Epithelial cell of esophagus (primary cell): ENCODE results near the gene PNMA8C.

Experiments
- DNase-seq: peaks from one replicate; pipeline ENCODE4 v3.0.0; 2010; ENCODE audit warnings: low read depth
- H3K4me3 ChIP-seq: 2 replicates; pipeline ENCODE4 v1.5.1; 2011; ENCODE audit warnings: mild to moderate bottlenecking, low read length, control low read depth
- CTCF ChIP-seq: IDR thresholded peaks from 2 replicates; pipeline ENCODE4 v1.5.1; 2011; ENCODE audit warnings: low read depth, mild to moderate bottlenecking, low read length, control low read depth, inconsistent platforms; ENCODE audit not compliant: insufficient read depth; ENCODE audit errors: missing control alignments

The PNMA8C gene

DNA sequence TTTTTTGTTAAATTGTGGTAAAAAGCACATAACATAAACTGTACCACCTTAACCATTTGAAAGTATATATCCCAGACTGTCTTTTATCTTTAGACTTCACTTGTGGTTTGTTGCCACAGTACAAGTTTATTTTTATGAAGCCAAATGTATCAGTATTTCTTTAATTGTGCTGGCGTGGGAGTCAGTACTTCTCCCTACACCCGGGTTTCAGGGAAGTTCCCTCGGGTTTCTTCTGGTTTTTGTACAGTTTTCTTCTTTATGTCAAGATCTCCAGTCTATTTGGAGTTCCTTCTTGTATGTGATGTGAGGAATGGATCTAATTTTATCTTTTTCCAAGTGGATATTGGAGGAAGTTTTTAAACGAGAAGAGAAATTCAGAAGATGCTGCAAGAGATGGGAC, 35.9 kb downstream of the PNMA8C start:
- DNase-seq: no peak
- TF ChIP-seq CTCF: no peak
- H3K4me3 ChIP-seq: no peak overlapping the region

- TF ChIP-seq CTCF: no peak
- no peak overlapping the region for H3K4me3 ChIP-seq
- DNase-seq: no peak
Measured at GRCh38 chr19:46392252-46392801, 36.4 kb downstream of the PNMA8C start.

DNA sequence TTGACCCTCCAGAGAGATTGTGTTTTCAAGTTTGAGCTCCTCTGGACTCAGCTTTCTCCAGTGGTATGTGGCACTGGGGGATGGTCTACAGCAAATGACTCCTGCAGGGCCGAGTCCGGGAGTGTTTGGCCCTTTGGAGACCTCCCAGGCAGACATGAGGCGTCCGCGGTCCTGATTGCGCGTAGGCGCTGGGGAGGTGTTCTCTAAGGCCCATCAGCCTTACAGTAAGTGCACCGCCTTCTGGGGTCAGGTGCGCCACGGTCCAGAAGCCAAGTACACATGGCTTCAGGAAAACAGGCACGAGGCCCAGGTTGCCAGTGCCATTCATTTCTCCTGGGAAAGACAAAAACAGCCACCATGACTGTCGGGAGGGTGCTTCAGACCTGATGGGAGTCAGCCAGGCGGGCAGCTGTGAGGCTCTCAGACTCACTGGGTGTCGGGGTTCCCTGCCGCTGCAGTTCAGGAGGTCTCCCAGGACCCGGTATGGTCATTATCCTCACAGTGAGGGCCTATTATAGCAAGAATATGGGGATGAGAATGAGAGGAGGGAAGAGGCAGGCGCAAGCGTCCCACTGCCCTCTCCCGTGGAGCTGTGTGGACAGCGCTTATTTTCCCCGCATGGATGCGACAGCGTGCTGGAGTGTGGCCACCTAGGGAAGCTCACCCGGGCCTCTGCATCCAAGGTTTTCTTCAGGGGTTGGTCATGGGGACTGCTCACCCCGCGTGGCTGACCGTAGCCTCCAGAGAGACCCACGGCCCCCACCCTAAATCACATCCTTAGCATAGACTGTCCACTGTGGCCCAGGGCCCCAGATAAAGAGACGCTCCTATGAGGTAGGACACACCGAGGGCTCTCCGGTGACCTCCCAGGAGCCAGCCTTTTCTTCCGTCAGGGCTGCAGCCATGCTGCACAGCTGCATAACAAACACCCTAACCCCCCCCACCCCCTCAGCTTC, 37.2 kb downstream of the PNMA8C start:
- H3K4me3 ChIP-seq: no peak overlapping the region
- no peak for DNase-seq
- no peak for TF ChIP-seq CTCF

- no peak overlapping the region for H3K4me3 ChIP-seq
- no peak for DNase-seq
- no peak for TF ChIP-seq CTCF
Measured at GRCh38 chr19:46390866-46391265, 37.9 kb downstream of the PNMA8C start.

DNA sequence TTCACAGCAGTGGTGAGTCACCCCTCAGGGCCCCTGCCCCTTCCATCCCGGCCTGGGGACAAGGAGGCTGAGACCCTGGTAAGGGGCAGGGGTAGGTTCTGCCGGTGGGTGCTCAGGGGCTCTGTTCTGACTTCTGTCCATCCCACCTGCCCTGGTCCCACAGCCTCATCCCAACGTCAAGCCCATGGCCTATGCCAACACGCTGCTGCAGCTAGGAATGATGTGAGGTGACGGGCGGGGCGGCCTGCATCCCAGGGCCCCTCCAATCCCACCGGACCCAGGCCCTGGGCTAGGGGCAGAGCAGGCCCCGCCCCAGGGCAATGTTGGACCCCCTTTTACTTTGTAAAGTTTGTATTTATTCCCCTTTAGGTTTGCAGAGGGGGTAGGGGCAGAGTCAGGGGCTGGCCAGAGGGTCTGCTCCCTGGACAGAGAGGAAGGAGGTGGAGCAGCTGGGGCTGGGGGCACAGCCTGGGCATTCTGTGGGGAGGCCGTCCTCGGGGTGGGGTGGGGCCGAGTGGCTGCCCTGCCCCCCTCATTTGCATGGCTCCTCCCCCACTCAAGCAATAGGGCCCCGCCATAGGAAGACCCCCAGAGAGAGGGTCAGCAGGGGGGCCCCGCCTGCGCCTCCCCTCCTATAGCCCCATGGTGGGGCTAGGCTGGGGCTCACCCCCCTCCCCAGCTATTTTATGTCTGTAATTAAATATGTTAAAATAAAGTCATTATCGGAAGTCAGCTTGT, 38.4 kb downstream of the PNMA8C start:
- no peak for DNase-seq
- TF ChIP-seq CTCF: no peak
- H3K4me3 ChIP-seq: no peak overlapping the region

GRCh38 chr19:46388311-46389095, 40.2 kb downstream of the PNMA8C start:
- DNase-seq: no peak
- TF ChIP-seq CTCF: no peak

More at GRCh38 chr19:46388311-46389095, 40.2 kb downstream of the PNMA8C start:
- H3K4me3 ChIP-seq: no peak overlapping the region
